HG02943 (cell line): ENCODE results near the gene CLASP1.
"Not testable (repeated sequence)": the region's sequence is repeated elsewhere in the genome, so short reads cannot be mapped to it uniquely, and the experiment has no call there.

Source experiments
- ATAC-seq: cut with Tn5 transposase; IDR thresholded peaks from one replicate; pipeline ENCODE4 v1.9.1; 2021; ENCODE audit warnings: mild to moderate bottlenecking, low read depth, moderate library complexity; ENCODE audit not compliant: unreplicated experiment

CLASP1 gene

GRCh38 chr2:121398853-121399252 lies 250.4 kb downstream of the CLASP1 start:
- ATAC-seq, result no peak

GRCh38 chr2:121390082-121390692 lies 259.1 kb downstream of the CLASP1 start:
- ATAC-seq, result no peak

- no peak for ATAC-seq
Observed at GRCh38 chr2:121388371-121388770, 260.9 kb downstream of the CLASP1 start.

GRCh38 chr2:121387591-121388325 lies 261.5 kb downstream of the CLASP1 start:
- no peak for ATAC-seq

GRCh38 chr2:121386707-121387106 lies 262.6 kb downstream of the CLASP1 start:
- no peak for ATAC-seq

GRCh38 chr2:121386102-121386501 lies 263.2 kb downstream of the CLASP1 start:
- ATAC-seq, result no peak

- no peak for ATAC-seq
Observed at GRCh38 chr2:121382744-121383143, 266.5 kb downstream of the CLASP1 start.

GRCh38 chr2:121377646-121378045 lies 271.6 kb downstream of the CLASP1 start:
- no peak for ATAC-seq

GRCh38 chr2:121376535-121377250 lies 272.6 kb downstream of the CLASP1 start:
- no peak for ATAC-seq

GRCh38 chr2:121375621-121376159 lies 273.6 kb downstream of the CLASP1 start:
- ATAC-seq, result no peak

GRCh38 chr2:121374412-121375075 lies 274.7 kb downstream of the CLASP1 start:
- ATAC-seq, result not testable (repeated sequence)

- no peak for ATAC-seq
Observed at GRCh38 chr2:121372721-121373353, 276.4 kb downstream of the CLASP1 start.

GRCh38 chr2:121372082-121372481 lies 277.2 kb downstream of the CLASP1 start:
- ATAC-seq, result no peak

GRCh38 chr2:121368836-121369235 lies 280.4 kb downstream of the CLASP1 start:
- no peak for ATAC-seq

- ATAC-seq, result no peak
Observed at GRCh38 chr2:121368155-121368554, 281.1 kb downstream of the CLASP1 start.

GRCh38 chr2:121367246-121367900 lies 281.9 kb downstream of the CLASP1 start:
- no peak for ATAC-seq

GRCh38 chr2:121366040-121366439 lies 283.2 kb downstream of the CLASP1 start:
- no peak for ATAC-seq

GRCh38 chr2:121365061-121365460 lies 284.2 kb downstream of the CLASP1 start:
- no peak for ATAC-seq

- ATAC-seq, result no peak
Observed at GRCh38 chr2:121363632-121364420, 285.4 kb downstream of the CLASP1 start.
